Melanocyte of skin (primary cell): ENCODE measurements around the gene OR2L13. TPM values are rescaled to one million over a fixed set of nuclear protein-coding genes. Genes with fewer than 3 reads are reported as not detected.

Source experiments
- small RNA-seq, 2 donors: library from RNA; depleted of rRNA; stranded (forward); fragments of <200 nt; gene quantifications; one replicate each; pipeline ENCODE3, GENCODE V24; 2012
- total RNA-seq, 2 donors: library from RNA; depleted of rRNA; stranded (reverse); fragments of >200 nt; gene quantifications; 2 replicates each; pipeline ENCODE4 v1.2.3, GENCODE V29; 2012

OR2L13 gene
- total RNA-seq: not detected

GRCh38 chr1:248094884-248095283 is at the start of gene OR2L13:
Gene OR2L13 (plus strand): TSS chr1:248095184. CDS start chr1:248099376, 4,192 bp downstream.

DNA sequence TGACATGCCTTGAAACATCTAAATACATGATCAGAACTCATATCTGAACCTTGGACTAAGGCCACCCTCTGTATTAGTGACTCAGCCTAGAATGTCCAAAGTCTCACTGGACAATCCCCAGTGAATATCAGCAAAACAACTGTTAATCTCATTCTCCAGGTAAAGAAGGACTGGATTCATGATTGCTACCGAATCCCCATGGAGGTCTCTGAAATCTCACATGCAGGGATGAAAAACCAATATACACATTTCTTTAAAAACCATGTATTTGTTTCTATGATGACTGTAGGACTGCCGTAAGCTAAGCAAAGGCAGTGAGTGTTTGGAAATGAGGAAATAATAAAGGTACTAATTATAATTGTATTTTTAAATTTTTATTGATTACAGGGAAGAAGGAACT is 48.4 kb upstream of the OR2L13 start, which contains the start of gene OR2L3:
OR2L3 (plus strand) TSS at position 301 of the 400 bp plus-strand sequence. CDS start 13,846 bp downstream, outside the sequence.

GRCh38 chr1:248144513-248145198 is 49.7 kb downstream of the OR2L13 start, which contains the start of gene OR2M5:
Gene OR2M5 (plus strand): TSS chr1:248145148. CDS start chr1:248145148, 0 bp downstream.

Small RNAs within 50 kb of the gene (small RNA-seq; reads per million reads assigned to genes)
- gene RF00019: 0 reads per million in 2 donors

Other genes starting within 250 kb of the OR2L13 start
- 1 to 10 TPM in 1 of 2 donors, under 1 TPM in 1; 0.33 to 1.4 TPM for gene TRIM58, start 238.0 kb upstream of the OR2L13 start, total RNA-seq
- under 1 TPM; 0.34 to 0.67 TPM for gene OR2W3, start 199.6 kb upstream of the OR2L13 start, total RNA-seq
- not detected for gene OR2T8, start 174.9 kb upstream of the OR2L13 start, total RNA-seq
- gene OR2AJ1, start 170.3 kb upstream of the OR2L13 start, total RNA-seq: not detected
- under 1 TPM in 1 of 2 donors, not detected in 1; 0.69 TPM for gene OR2L8, start 146.3 kb upstream of the OR2L13 start, total RNA-seq
- under 1 TPM in 1 of 2 donors, not detected in 1; 0.34 TPM for gene OR2AK2, start 130.0 kb upstream of the OR2L13 start, total RNA-seq
- gene OR2L5, start 81.5 kb upstream of the OR2L13 start, total RNA-seq: not detected
- under 1 TPM in 1 of 2 donors, not detected in 1; under 0.01 TPM for gene OR2L2, start 65.1 kb upstream of the OR2L13 start, total RNA-seq
- gene OR2L3, start 48.3 kb upstream of the OR2L13 start, total RNA-seq: not detected
- gene OR2M5, start 50.0 kb downstream of the OR2L13 start, total RNA-seq: not detected
- not detected for gene OR2M2, start 79.6 kb downstream of the OR2L13 start, total RNA-seq
- not detected for gene OR2M3, start 102.1 kb downstream of the OR2L13 start, total RNA-seq
- gene OR2M4, start 136.2 kb downstream of the OR2L13 start, total RNA-seq: not detected
- gene OR2T33, start 182.8 kb downstream of the OR2L13 start, total RNA-seq: not detected
- gene OR2T12, start 208.2 kb downstream of the OR2L13 start, total RNA-seq: not detected
- not detected for gene OR2M7, start 229.4 kb downstream of the OR2L13 start, total RNA-seq